HEK293 (cell line): Measurements from ENCODE around the gene PCDH8.

Experiments
- CTCF ChIA-PET: fragments of 350-600 bp; formaldehyde crosslinking; extraction: SDS; loops from one replicate; lab custom pipeline; 2021; ENCODE audit warnings: antibody characterized with exemption; lab: Yijun Ruan, JAX
- POLR2A ChIA-PET: fragments of 300-600 bp; formaldehyde crosslinking; extraction: SDS; loops from one replicate; lab custom pipeline; 2020; ENCODE audit warnings: antibody characterized with exemption, inconsistent platforms; lab: Yijun Ruan, JAX
- H3K27ac ChIP-seq: fragments of 200-500 bp; sonication (Bioruptor generic); 2 replicates; pipeline ENCODE4 v1.5.1; 2014; ENCODE audit warnings: low read depth, low read length, control low read depth, inconsistent platforms; ENCODE audit errors: extremely low read depth
- H3K36me3 ChIP-seq, 2 experiments: fragments of 200-500 bp in 1 of 2; sonication (Bioruptor generic) in 1 of 2; 1 replicate in 1 of 2; 2 replicates in 1 of 2; pipeline ENCODE4 v1.5.1; 2014 to 2017; ENCODE audit warnings: inconsistent platforms in 2 of 2, low read length in 2 of 2; ENCODE audit not compliant: control insufficient read depth in 2 of 2, insufficient read depth in 1 of 2
- H3K4me1 ChIP-seq: fragments of 200-500 bp; sonication (Bioruptor generic); 2 replicates; pipeline ENCODE4 v1.5.1; 2014; ENCODE audit warnings: mild to moderate bottlenecking, low read length, inconsistent platforms; ENCODE audit not compliant: control insufficient read depth, insufficient read depth
- H3K4me3 ChIP-seq: 2 replicates; pipeline ENCODE4 v1.5.1; 2011; ENCODE audit warnings: low read depth, mild to moderate bottlenecking, control low read depth, low read length, moderate library complexity
- H3K9me3 ChIP-seq: fragments of 200-500 bp; sonication (Bioruptor generic); 2 replicates; pipeline ENCODE4 v1.5.1; 2014; ENCODE audit warnings: low read depth, low read length, inconsistent platforms; ENCODE audit not compliant: control insufficient read depth, insufficient read depth
- AEBP2 ChIP-seq: fragments of 450-650 bp; formaldehyde crosslinking; IDR thresholded peaks from 2 replicates; pipeline ENCODE4 v1.5.1; 2016; ENCODE audit warnings: missing biosample characterization, missing genetic modification characterization, borderline replicate concordance
- EGR2 ChIP-seq: fragments of 450-650 bp; formaldehyde crosslinking; IDR thresholded peaks from 2 replicates; pipeline ENCODE4 v1.5.1; 2016; ENCODE audit warnings: low read depth, missing biosample characterization, missing genetic modification characterization
- GLIS1 ChIP-seq: fragments of 450-650 bp; formaldehyde crosslinking; IDR thresholded peaks from 2 replicates; pipeline ENCODE4 v1.5.1; 2016; ENCODE audit warnings: missing biosample characterization, missing genetic modification characterization
- GLIS2 ChIP-seq: fragments of 450-650 bp; formaldehyde crosslinking; IDR thresholded peaks from 2 replicates; pipeline ENCODE4 v1.5.1; 2016; ENCODE audit warnings: missing biosample characterization, missing genetic modification characterization
- IKZF3 ChIP-seq: fragments of 450-650 bp; IDR thresholded peaks from 2 replicates; pipeline ENCODE4 v1.5.0; 2018; ENCODE audit warnings: missing biosample characterization, mild to moderate bottlenecking, missing genetic modification characterization, moderate library complexity
- MZF1 ChIP-seq: fragments of 450-650 bp; formaldehyde crosslinking; IDR thresholded peaks from 2 replicates; pipeline ENCODE4 v1.5.1; 2017; ENCODE audit warnings: missing biosample characterization, missing genetic modification characterization, borderline replicate concordance
- SCRT2 ChIP-seq: fragments of 450-650 bp; formaldehyde crosslinking; IDR thresholded peaks from 2 replicates; pipeline ENCODE4 v1.5.1; 2016; ENCODE audit warnings: missing biosample characterization, missing genetic modification characterization
- SP2 ChIP-seq: fragments of 450-650 bp; formaldehyde crosslinking; IDR thresholded peaks from 2 replicates; pipeline ENCODE4 v1.5.1; 2016; ENCODE audit warnings: missing biosample characterization, missing genetic modification characterization
- ZBTB11 ChIP-seq: fragments of 450-650 bp; formaldehyde crosslinking; conservative IDR thresholded peaks from 2 replicates; pipeline ENCODE4 v1.5.1; 2016; ENCODE audit warnings: low read depth, missing biosample characterization, missing genetic modification characterization
- ZBTB21 ChIP-seq: fragments of 450-650 bp; formaldehyde crosslinking; IDR thresholded peaks from 2 replicates; pipeline ENCODE4 v1.5.1; 2017; ENCODE audit warnings: missing biosample characterization, missing genetic modification characterization
- ZFP69B ChIP-seq: fragments of 450-650 bp; formaldehyde crosslinking; IDR thresholded peaks from 2 replicates; pipeline ENCODE4 v1.5.1; 2016; ENCODE audit warnings: missing biosample characterization, missing genetic modification characterization
- ZNF112 ChIP-seq: fragments of 450-650 bp; formaldehyde crosslinking; IDR thresholded peaks from 2 replicates; pipeline ENCODE4 v1.5.0; 2017; ENCODE audit warnings: missing biosample characterization, missing genetic modification characterization
- ZNF157 ChIP-seq: fragments of 450-650 bp; formaldehyde crosslinking; IDR thresholded peaks from 2 replicates; pipeline ENCODE4 v1.5.1; 2016; ENCODE audit warnings: missing biosample characterization, missing genetic modification characterization
- ZNF2 ChIP-seq: fragments of 450-650 bp; formaldehyde crosslinking; IDR thresholded peaks from 2 replicates; pipeline ENCODE4 v1.5.1; 2016; ENCODE audit warnings: missing biosample characterization, missing genetic modification characterization
- ZNF266 ChIP-seq: fragments of 450-650 bp; formaldehyde crosslinking; IDR thresholded peaks from 2 replicates; pipeline ENCODE4 v1.5.1; 2016; ENCODE audit warnings: missing biosample characterization, missing genetic modification characterization, low read depth
- ZNF514 ChIP-seq: fragments of 450-650 bp; formaldehyde crosslinking; IDR thresholded peaks from 2 replicates; pipeline ENCODE4 v1.5.1; 2016; ENCODE audit warnings: missing biosample characterization, missing genetic modification characterization
- ZNF571 ChIP-seq: fragments of 450-650 bp; formaldehyde crosslinking; IDR thresholded peaks from 2 replicates; pipeline ENCODE4 v1.5.0; 2017; ENCODE audit warnings: missing biosample characterization, missing genetic modification characterization
- ZNF776 ChIP-seq: fragments of 450-650 bp; formaldehyde crosslinking; IDR thresholded peaks from 2 replicates; pipeline ENCODE4 v1.5.0; 2017; ENCODE audit warnings: missing biosample characterization, missing genetic modification characterization, borderline replicate concordance
- ZXDB ChIP-seq: fragments of 450-650 bp; formaldehyde crosslinking; IDR thresholded peaks from 2 replicates; pipeline ENCODE4 v1.5.1; 2016; ENCODE audit warnings: missing biosample characterization, missing genetic modification characterization

The PCDH8 gene

GRCh38 chr13:52794589-52794988 is 53.9 kb downstream of the PCDH8 start:
- Histone ChIP-seq H3K36me3 (no peaks in the 10 kb centered on the region), H3K9me3 (no peaks in the 10 kb centered on the region), H3K27ac (no peak overlapping the region), H3K4me1 (no peaks in the 10 kb centered on the region), H3K4me3 (no peak overlapping the region)
- POLR2A ChIA-PET: no interaction called here
- TF ChIP-seq ZNF571 (tag by site-specific recombination): no peak
- TF ChIP-seq ZNF157 (tag by site-specific recombination): no peak
- no peak for TF ChIP-seq SCRT2 (tag by site-specific recombination)
- no peak for TF ChIP-seq AEBP2 (tag by site-specific recombination)
- TF ChIP-seq ZBTB21 (tag by site-specific recombination): no peak
- no peak for TF ChIP-seq SP2 (tag by site-specific recombination)
- no peak for TF ChIP-seq GLIS1 (tag by site-specific recombination)
- no peak for TF ChIP-seq ZNF514
- no peak for TF ChIP-seq ZFP69B (tag by site-specific recombination)
- no peak for TF ChIP-seq MZF1 (tag by site-specific recombination)
- CTCF ChIA-PET: interaction anchor here (1.3 kb wide), 1 partner anchor 185 kb away, joined by 3 read pairs; no protein-coding TSS in a partner anchor

- POLR2A ChIA-PET: no interaction called here
- Histone ChIP-seq H3K27ac (no peak overlapping the region), H3K9me3 (no peaks in the 10 kb centered on the region), H3K4me1 (no peaks in the 10 kb centered on the region), H3K4me3 (no peak overlapping the region), H3K36me3 (no peaks in the 10 kb centered on the region)
- CTCF ChIA-PET: interaction anchor here (0.6 kb wide), 1 partner anchor 14 kb away, joined by 3 read pairs; no protein-coding TSS in a partner anchor
- no peak for TF ChIP-seq ZNF776
- TF ChIP-seq ZXDB (tag by site-specific recombination): no peak
- TF ChIP-seq GLIS2 (tag by site-specific recombination): no peak
- TF ChIP-seq ZNF112 (tag by site-specific recombination): no peak
- TF ChIP-seq ZNF2 (tag by site-specific recombination): no peak
- no peak for TF ChIP-seq IKZF3
- TF ChIP-seq EGR2 (tag by site-specific recombination): no peak
- no peak for TF ChIP-seq ZBTB11
- no peak for TF ChIP-seq ZNF266 (tag by site-specific recombination)
- TF ChIP-seq, all 188 proteins: peak for 0
Measured at GRCh38 chr13:52793515-52794061, 54.9 kb downstream of the PCDH8 start.
